GM08714 (cell line): ENCODE data around the gene UNC13B.

Source experiments
- H3K4me3 ChIP-seq: fragments of 200-500 bp; sonication (Bioruptor generic); 2 replicates; pipeline ENCODE4 v1.5.1; 2014; ENCODE audit warnings: mild to moderate bottlenecking, low read length, inconsistent platforms
- ZNF274 ChIP-seq: IDR thresholded peaks from 2 replicates; pipeline ENCODE4 v1.6.1; 2012; ENCODE audit warnings: mild to moderate bottlenecking, low read depth, low read length

Gene UNC13B

DNA sequence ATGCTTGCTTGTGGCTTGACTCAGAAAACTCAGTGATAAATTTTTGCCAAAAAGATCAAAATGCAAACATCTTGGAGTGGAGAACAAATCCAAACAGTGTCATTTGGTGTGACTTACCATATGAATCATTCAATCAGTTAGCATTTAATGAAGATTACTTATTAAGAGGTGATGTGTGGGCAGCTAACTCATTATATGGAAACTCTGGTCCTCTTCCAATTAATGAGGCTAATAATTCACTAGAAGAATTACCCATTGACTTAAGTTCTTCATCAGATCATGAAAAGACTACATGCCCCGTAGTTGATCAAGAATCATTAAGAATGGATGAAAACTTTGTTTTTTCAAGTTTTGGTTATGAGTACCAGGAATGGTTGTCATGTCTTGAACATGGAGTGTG, 141.8 kb downstream of the UNC13B start:
- H3K4me3 ChIP-seq: no peak overlapping the region
- TF ChIP-seq ZNF274: no peak

DNA sequence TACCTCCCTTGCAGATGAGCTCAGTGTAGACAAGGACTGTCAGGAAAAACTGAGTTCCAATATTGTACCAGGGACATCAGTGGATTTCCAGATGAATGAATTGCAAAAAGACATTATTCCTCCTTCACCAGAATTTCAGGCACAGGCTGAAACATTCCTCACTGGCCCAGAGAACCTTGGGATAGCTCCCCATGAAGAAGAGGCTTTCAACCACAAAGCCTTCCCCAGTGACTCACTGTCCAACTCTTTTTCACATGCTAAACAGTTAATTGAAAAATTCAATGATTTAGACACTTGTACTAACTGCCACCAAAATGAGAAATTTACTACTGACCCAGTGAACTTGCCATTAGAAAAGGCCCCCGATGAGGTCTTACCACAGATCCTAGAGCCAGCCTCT, 144.5 kb downstream of the UNC13B start:
- no peak overlapping the region for H3K4me3 ChIP-seq
- no peak for TF ChIP-seq ZNF274

DNA sequence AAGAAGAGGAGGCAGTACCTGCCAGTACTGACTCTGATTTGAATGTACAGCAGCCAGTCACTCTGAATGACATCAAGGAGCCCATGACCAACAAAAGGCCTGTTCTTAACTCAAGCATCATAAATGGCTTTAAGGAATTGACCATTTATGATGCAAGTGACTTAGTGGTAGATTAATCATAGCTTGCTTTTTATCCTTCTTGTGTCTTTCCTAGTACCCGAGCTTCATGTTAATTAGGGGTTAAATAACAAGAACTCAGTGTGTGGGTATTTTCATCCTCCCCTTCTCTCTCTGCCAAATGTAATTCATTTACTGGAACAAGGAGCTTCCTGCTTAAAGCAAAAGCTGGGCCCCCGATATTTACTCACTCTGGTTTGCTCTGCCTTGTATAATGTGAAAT, 146.5 kb downstream of the UNC13B start:
- no peak for TF ChIP-seq ZNF274
- H3K4me3 ChIP-seq: no peak overlapping the region

DNA sequence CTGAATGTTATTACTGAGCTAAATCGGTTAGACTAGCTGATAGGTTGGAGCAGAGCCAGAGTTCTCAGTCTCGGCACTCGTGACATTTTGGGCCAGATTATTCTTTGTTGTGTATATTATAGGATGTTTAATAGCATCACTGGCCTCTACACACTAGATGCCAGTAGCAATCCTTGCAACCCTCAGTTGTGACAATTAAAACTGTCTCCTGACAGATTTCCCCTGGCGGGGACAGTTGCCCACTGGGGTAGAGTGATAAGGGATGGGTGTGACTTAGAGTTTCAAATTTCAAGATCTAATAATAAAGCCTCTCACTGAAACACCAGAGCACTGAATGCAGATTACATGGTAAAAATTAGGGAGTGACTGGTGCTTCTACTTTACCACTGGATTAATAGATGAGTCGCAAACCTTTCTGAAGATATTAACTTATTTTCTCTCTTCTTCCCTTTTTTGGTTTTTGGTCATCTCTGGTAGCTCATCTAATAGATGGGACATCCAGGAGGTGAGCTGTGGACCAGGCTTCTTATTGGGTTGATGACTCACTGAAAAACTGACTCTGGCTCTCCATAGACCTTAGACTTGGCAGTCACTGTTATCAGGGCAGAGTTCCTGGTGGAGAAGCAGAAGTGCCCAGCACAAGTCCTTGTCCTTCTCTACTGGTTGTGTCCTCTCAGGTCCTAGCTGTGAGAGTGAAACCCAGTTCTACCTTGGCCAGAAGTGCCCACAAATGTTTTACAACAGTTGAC, 150.3 kb downstream of the UNC13B start:
- no peak for TF ChIP-seq ZNF274
- no peak overlapping the region for H3K4me3 ChIP-seq

DNA sequence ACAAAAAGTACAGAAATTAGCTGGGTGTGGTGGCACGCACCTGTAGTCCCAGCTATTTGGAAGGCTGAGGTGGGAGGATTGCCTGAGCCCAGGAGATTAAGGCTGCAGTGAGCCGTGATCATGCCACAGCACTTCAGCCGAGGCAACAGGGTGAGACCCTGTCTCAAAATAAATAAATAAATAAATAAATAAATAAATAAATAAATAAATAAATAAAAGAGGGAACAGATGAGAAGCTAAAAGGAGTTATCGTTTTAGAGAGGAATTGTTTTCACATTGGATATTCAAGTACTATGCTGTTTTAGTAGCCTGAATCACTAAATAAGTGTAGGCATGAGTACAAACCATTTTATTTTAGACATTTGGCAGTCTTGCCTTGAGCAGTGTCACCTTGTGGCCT, 151.7 kb downstream of the UNC13B start:
- TF ChIP-seq ZNF274: no peak
- H3K4me3 ChIP-seq: no peak overlapping the region

DNA sequence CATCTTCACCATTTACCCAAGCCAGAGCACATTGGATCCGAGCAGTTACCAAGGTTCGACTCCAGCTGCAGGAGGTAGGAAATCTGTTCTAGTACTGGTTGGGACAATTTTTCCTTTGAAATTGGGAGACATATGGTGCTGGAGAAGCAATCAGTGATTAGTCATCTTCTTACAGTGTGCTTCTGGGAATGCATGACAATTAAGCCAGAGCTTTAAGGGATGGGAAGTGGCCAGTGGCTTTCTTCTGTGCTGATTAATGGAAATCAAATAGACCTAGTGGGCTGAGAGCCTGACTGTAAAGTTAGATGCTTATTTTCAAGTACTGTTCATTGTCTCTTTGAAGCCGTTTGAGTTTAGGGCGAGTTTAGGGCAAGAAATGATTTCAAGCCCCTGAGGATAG, 152.1 kb downstream of the UNC13B start:
- no peak for TF ChIP-seq ZNF274
- H3K4me3 ChIP-seq: no peak overlapping the region

DNA sequence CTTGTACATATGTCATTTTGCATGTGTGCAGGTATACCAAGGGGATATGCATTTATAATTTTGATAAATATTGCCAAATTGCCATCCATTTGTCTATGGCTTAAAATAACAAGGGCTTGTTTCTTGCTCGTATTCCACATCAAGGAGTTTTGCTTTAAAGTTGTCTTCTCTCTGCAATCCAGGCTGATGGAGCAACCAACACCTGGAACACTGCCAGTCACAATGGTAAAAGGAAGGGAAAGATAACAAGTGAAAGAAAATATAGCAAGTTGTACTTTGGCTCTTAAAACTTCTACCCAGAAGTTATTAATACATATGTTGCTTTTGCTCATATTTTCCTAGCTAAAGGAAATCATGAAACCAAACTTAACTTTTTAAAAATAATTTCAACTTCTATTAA, 156.9 kb downstream of the UNC13B start:
- H3K4me3 ChIP-seq: no peak overlapping the region
- TF ChIP-seq ZNF274: no peak

DNA sequence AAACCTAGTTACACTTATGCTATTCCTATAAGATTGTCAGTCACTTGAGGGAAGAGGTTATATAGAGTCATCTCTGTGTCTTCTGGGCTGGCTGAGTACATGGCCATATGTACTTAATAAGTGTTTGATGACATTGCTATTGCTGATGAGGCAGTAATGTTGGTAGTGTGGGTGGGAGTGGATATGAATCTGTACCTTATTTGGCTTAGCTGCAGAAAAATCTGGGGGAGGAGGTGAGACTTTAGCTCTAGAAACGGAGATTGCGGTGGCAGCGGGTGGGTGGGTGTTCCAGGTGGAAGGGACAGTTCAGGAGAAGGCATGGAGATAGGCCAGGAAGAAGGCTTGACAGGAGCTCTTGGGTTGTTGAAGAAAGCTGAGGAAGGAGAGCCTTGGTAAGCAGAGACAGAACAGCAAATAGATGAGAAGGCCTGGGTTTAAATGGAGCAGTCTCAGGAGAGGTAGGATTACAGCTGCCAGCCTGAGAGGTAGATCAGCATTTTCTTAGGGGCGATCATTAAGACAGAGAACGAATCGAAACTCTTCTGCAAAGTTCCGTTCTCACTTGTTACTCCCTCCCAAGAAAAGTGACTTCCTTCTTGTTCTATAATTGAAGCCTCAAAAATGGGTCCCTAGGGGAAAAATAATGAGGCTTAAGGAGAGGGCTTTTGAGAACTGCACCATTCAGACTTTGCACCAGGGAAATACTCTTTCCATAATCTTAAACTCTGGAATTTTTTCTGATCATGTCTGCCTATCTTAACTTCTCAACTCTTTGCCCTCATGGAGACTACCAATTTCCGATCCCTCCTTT, 160.5 kb downstream of the UNC13B start:
- no peak for TF ChIP-seq ZNF274
- no peak overlapping the region for H3K4me3 ChIP-seq

DNA sequence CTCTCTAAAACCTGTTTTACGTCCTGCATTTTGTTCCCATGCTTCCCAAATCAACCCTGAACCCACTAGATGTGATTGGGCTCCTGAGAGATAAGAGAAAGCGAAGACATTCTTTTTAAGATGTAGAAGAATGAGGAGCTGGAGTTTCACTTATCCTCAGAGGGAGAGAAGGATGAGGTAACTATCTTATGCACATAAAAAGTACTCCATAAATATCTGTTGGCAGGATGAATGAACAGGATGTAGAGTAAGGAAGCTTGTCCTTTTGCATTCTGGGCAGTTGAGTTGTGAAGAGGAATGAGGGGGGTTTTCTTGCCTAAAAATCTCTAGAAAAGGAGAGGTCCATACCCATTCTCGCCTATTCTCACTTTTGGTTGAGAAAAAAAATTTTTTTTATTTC, 163.2 kb downstream of the UNC13B start:
- no peak for TF ChIP-seq ZNF274

DNA sequence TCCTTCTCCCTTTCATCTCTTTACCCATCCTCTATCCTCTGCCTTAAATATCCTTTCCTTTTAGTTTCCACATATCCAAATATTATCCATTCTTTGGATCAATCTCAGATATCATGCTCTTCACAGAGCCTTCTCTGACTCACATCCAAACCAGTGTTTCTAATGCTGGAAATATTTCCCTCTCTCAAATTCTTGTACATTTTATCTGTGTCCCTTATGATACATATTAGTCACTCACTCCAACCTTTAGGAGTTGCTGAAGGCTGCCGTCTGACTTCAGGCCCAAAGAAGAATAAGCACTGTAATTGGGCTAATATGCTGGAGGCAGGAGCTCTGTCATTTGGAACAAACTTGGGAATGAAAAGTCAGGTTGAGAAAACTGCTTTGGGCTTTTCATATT, 171.7 kb downstream of the UNC13B start:
- H3K4me3 ChIP-seq: no peak overlapping the region
- TF ChIP-seq ZNF274: no peak

More for the DNA sequence above, 163.2 kb downstream of the UNC13B start:
- H3K4me3 ChIP-seq: no peak overlapping the region

DNA sequence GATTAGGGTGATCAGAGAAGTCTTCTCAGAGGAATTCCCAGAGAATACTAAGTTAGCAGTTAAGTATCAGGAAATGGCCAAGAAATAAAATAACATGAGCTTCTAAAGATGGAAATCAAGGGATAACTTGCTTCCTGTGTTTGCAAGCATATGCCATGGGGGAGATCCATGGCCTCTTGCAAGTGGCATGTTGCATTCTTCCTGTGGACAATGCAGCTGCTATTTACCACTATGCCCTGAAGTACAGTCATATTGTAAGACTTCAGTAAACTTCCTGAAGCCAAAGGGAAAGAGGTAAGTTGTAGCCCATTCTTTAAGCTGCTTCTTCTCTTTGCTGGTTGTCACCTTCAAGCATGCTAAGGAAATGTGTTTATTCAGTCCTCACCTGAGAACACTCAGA, 173.4 kb downstream of the UNC13B start:
- no peak overlapping the region for H3K4me3 ChIP-seq
- no peak for TF ChIP-seq ZNF274

DNA sequence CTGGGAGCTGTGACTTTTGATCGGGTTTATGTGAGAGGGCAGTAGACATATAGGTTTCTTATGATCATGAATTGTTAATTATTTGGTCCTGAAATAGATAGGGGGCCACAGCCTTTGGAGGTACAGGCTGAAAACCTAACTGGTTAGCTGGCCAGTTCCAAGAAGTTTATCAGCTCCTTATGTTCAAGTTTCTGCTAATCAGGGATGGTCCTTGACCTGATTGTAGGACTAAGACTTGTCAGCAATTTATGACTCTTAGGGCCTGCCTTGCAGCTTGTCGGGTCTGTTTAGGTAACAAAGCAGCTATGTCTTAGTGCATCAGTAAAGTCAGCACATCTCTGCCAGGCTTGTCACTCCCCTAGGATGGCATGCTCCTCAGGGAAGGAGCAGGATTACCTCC, 176.3 kb downstream of the UNC13B start:
- no peak for TF ChIP-seq ZNF274
- no peak overlapping the region for H3K4me3 ChIP-seq

DNA sequence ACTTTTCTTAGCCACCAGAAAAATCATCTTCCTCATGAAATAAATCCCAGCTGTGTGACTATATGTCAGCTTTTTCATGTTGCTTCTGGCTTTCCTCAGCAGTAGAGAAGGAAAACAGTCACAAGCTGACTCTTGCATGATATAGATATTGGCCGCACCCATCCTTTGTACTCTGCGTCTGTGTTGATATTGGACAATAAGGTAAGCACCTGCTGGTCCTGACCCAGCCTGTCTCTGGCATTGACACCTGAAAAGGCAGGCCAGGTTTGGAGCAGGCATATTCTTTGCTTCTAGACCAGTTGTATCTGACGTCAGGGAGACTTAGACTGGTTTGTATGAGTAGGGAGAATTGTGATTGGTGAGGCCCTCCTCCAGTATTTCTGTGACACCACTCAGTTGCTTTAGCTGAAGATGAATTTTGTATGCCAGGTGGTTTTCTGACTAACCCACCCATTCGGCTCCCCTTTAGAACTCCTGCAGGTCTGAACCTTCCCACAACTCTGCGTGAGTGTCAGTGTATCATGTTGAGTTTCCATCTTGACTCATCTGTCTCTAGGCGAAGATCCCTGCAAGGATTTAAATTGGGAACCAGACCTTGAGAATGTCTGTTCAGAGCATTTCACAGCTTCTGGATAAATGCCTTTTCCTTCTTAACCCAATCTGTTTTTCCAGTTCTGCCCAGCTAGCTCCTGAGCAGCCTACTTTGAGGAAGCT, 176.9 kb downstream of the UNC13B start:
- TF ChIP-seq ZNF274: no peak
- H3K4me3 ChIP-seq: no peak overlapping the region

DNA sequence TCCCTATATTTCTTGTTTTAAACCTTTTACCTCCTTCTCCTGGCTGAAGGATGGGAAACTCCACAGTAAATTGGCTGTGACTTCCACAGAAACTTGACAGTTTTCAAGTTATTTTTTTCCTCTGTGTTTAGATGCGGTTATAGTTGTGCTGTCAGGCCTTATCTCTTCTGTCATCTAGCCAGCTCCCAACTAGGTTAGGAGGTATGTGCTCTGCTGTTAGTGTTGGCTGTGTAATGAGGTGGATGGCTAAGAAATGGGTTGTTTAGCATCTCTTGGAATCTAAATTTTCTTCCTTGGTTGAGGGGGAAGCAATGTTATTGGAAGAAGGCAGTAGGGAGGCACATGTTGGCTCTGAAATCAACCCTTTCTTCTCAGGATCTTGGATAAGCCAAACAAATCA, 178.2 kb downstream of the UNC13B start:
- TF ChIP-seq ZNF274: no peak
- no peak overlapping the region for H3K4me3 ChIP-seq

DNA sequence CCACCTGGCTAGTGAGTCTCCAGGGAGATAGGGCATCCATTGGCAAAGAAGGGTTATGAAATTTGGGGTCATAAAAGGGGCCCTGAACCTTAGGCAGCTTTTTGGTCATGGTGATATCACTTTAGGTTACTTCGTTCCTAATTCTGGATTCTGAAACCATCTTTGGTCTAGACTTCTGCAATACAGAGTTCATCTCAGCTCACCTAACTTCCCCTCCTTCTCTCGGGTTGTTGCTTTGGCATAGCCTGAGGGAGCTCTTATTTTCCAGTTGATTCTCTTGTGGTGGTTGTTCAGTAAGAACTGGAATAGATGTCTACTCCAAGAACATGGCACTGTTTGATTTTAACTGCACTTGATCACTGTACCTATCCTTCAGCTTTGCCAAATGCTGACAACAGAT, 179.2 kb downstream of the UNC13B start:
- no peak for TF ChIP-seq ZNF274
- no peak overlapping the region for H3K4me3 ChIP-seq

DNA sequence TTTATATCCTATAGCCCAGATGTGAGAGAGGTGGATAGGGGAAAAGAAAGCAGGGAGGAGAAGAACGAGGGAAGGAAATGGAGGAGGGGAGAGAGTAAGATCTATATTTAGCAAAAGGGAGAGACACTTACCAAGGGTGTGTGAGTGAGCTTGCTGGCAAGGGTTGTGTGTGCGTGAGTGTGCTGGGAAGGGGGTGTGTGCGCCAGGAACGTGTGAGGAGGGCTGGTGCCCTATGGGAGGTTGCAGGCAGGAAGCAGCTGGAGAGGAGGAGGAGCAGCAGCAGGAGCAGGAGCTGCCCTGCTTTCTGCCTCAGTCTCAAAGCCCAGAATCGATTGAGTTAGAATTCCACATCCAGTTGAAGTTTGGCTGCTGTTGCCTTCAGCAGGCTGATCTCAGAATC, 179.8 kb downstream of the UNC13B start:
- no peak overlapping the region for H3K4me3 ChIP-seq
- no peak for TF ChIP-seq ZNF274
